Measurements from ENCODE around the gene PRKG1.

DNA sequence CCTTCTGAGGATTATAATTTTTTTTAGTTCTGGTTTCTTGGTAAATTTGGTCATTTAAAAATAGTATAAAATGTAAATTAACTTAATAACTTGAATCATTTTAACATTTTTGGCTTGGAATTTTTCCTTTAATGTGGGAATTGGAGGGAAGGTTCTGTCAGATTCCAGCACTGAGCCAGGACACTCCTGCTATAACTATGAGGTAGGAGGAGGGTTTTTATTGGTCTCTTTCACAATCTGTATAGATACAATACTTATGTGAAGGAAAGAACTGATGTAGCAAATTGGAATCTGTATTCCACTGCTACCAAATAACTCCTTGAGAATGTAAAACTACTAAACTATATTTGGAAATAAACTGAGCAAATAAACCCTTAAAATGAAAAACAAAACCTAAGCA lies 3.2 kb downstream of the PRKG1 start:
- no peak for TF ChIP-seq CTCF (IDR thresholded peaks at IDR 0.05; ENCODE audit: insufficient read depth, low read length, poor library complexity, severe bottlenecking)
- TF ChIP-seq EZH2phosphoT487 (conservative IDR thresholded peaks at IDR 0.05; ENCODE audit: low read length): no peak
